ENCODE data around the gene AOPEP.
"Not testable (repeated sequence)": the region's sequence is repeated elsewhere in the genome, so short reads cannot be mapped to it uniquely, and the experiment has no call there.

AOPEP gene

DNA sequence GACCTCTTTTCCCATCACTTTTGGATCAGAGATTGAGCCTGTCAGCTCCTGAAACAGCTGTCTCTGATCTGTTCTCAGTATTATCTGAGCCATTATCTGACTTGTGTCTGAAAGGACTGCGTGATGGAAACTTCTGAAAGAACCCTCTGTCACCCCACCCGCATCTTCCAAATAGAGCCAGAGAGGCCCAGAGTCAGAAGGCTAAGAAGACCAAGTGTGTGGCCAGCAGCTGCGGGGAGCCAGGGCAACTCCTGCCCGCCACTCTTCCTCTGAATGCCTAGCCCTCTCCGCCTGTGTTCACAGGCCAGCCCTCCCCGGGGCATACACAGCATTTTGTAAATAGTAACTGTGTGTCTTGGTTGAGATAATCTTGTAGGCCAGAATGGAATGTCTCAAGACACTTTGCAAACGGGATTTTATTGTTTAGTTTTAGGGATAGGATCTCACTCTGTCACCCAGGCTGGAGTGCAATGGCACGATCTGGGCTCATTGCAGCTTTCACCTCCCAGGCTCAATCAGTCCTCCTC is 92.7 kb downstream of the AOPEP start:
- no peak for DNase-seq

DNA sequence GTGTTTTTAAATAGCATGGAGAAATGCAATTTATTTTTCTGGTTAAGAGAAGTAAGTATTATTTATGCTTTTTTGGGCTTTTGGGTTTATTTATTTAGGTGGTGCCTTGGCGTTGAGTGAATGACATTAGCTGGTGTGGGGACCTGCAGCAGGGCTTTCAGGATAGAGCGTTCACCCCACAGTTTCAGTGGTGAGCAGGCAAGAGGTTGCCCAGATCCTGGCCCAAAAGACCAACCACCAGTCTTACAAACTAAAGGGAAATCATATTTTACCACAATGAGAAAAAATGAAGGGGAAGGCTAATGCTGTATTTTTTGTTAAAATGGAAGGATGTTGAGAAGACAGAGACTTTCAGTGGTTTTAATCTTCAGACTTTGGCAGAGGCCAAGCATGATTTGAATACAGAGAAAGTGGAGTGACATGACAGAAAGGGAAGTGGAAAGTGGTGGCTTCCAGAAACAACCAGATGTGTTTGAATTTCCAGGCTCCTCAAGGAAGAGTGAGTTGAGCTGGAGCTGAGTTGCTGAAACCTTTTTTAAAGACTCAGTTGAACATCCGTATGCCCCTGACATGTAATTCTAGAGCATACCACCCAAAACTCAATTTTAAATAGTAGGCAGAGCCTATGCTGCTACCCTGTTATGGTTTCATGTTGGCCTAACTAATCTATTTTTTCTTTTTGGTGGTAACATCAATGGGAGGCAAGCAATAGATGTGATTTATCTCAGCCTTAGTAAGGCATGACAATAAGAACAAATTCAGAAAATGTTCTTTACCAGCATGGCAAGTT is 94.8 kb downstream of the AOPEP start:
- DNase-seq = no peak

DNA sequence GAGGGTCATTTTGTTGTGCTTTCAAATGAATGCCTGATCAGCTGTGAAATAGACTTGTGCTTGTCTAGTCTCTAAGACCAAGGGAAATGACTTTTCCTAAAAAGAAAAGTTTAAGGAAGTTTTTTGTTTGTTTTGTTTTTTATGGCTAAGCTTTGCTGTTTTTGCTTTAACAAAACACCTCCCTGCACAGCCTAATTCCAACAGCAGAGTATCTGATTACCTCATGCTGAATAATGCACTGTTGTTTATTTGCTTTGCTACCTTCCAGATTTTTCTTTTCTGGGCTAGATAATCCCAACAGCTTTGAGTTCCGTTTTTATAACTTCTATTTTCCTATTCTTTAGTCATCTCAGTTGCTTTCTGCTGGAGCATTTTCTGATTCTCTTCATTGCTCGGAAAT is 95.8 kb downstream of the AOPEP start:
- DNase-seq = no peak

DNA sequence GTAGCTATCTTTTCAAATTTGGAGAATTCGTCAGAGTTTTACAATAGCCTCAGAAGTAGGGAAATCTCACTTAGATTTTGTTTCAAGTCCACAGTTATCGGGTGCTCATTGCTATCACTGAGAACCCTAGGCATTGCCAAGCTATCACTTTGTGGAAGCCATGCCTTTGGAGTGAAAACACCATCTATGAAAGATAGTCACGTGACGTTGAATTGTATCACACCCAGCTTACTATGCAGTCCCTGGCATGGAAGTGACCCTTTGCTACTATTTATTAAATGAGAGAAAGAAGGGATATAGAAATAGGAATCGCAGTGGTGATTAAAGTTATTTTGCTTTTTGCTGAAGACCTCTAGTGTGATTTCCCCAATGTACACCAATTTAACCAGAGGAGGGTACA is 97.2 kb downstream of the AOPEP start:
- no peak for DNase-seq

DNA sequence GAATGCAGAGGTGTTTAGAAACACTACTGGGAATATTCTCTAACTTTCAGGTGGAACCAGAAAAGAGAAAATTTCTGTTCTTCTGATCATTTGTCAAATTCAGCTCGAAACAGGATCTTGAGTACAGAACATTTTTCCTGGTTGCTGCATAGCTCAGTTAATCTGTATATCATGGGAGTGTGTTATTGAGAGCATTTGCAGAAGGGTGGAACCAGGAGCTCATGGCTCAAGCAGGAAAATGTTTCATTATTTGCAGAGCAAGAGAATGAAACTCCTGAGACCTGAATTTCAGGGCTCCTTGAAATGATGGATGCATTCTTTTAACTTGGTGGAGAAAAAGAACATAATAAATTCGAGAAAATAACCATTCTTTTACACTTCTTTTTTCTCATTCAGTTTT is 97.9 kb downstream of the AOPEP start:
- DNase-seq = no peak

DNA sequence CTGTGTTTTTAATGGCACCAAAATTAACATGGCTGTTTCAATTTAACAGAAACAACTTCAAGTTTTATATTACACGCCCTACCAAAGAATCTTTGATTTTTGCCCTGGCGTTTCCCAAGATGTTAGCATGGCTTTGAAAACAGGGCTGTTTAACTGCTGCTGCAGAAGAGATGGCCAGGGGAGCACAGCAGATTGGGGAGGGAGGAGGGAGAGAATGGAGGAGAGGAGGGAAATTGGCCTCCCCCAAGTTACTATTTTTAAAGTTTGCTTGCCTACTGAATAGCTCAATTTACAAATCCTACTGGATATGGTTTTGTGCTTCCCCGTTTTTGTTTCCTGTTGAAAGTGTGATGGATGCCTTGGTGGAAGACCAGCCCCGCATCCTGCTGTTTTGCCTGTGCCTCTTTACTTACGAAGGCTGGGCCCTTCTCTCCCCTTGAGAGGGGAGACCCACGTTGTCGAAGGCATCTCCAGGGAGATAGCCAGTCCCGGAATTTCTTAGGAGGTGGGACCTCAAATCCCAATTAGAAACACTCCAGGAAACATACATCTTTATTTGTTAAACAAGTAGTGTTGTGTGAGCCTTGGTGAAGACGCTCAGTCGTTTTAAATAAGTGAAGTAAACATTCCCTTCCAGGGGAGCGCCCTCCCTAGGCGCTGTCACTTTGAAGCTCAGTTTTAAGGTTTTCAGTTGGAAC is 98.6 kb downstream of the AOPEP start:
- no peak for DNase-seq

DNA sequence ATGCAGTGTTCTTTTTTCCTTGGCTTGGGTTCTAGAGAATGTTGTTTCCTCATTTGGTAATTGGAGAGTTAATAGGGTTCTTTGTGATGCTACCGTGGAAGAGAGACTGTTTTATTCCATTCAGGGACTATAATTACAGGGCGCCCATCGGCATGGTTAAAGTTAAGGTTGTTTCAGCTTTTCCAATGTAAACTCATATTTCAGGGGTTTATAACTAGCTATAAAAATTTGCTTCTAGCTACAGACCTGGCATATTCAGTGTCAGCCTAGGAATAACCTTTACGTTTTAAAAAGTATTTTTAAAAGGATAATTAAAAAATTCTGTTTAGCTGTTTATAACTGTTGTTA is 99.1 kb downstream of the AOPEP start:
- no peak for DNase-seq

DNA sequence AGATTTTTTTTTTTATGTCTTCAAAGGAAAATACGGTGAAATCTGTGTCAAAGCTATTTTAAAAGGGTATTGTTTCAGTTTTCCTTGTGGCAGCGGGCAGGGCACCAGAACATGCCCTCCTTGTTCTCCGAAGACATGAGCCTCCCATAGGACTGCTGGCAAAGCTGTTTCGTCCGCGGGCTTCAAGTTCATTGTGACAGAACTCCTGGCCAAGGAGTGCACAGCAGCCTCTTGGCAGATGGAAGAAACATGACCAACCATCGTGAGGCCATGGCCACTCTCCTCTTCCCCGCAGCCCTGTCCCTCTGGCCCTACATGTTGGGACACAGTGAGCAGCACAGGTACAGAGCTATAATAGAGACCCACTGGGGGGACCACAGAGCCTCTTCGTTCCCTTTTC is 99.5 kb downstream of the AOPEP start:
- DNase-seq = no peak

DNA sequence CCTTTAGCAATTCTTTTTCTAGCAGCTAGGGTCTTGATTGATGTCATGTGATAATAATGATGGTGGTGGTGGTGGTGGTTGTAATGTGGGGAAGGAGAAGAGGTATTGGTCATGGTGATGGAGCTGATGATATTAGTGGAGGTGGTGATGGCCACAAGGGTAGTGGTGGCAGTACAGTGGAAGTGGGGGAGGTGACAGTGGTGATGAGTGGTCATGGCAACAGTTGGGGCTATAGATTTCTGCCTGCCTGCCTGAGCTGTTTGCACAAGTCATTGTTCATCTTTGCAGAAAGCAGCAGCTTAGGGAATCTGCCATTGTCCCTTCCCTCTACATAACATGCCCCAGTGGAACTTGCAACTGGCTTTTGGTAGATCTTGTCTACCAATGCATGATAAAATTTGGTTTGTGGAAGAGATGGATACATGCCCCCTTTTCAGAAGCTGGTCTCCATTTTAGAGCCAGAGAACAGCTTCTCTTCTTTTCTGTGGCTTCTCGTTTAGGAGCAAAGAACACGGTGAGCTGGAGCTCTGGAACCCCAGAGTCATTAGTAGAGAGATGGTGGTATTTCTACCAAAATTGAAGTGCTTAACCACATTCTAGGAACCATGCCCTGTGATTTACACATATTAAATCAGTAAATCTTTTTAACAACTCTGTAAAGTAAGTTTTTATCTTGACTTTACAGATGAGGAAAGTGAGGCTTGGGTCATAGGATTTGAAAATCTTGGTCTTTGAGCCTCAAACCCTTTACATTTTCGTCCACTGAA is 100.3 kb downstream of the AOPEP start:
- DNase-seq = no peak

DNA sequence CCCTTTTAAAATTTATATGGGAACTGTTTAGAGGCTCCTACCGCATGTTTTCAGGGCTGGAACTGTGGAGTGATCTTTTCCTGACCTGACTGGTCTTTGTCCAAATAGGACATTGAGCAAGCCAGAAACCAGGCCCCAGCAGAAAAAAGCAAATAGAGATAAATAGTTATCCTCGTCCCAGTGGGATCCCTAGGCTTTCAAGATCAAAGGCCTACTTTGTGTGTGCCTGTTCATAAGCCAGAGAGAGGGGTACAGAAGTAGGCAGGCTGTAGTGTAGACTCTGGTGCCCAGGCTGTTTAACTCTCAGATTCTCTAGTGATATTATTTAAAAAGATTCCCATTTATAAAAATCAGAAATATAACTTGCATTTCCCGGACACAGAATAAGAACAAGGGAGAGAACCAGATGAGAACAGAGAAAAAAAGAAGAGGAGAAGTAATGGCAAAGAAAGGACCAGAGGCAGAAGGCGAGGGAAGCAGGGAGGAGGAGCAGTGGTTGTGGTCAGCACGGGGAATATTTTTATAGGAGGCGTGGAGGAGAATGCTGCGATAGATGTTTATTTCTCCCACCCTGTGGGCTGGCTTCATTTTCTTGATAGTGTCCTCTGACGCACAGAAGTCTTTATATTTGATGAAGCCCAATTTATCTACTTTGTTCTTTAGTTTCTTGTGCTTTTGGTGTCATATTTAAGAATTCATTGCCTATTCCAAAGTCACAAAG is 101.2 kb downstream of the AOPEP start:
- no peak for DNase-seq

DNA sequence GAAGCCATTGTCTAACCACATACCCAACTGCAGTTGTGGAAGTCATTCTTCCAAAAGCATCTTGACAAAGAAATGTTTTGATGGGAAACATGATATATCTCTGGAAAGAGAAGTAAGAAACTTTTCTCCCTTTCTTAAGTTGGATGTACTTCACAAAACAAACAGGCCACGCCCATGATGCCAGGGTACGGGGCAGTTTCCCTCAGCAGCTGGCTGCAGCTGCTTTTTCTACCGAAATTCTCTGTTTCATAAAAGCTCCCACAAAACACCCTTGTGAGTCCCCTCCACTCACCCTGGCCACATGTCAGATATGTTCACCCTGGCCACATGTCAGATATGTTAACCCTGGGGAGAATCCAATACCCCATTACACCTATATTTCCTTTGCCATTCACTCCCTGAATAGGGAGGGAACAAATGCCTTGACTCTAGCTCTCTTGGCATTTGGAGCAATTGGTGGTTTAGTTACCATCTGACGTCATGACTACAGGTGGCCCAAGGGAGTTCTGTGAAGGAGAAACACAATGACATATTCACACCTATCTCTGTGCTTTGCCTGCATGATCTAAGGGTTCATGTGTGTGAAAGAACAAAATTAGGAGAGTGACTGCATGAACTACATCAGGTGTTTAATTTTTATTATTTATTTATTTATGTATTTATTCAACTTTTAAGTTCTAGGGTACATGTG is 103.0 kb downstream of the AOPEP start:
- no peak for DNase-seq

DNA sequence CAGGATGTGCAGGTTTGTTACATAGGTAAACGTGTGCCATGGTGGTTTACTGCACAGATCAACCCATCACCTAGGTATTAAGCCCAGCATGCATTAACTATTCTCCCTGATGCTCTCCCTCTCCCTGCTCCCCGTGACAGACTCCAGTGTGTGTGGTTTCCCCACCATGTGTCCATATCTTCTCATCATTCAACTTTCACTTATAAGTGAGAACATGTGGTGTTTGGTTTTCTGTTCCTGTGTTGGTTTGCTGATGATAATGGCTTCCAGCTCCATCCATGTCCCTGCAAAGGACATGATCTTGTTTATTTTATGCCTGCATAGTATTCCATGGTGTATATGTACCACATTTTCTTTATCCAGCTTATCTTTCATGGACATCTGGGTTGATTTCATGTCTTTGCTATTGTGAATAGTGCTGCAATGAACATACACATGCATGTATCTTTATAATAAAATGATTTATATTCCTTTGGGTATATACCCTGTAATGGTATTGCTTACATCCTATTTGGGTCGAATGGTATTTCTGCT is 103.6 kb downstream of the AOPEP start:
- DNase-seq = not testable (repeated sequence)

DNA sequence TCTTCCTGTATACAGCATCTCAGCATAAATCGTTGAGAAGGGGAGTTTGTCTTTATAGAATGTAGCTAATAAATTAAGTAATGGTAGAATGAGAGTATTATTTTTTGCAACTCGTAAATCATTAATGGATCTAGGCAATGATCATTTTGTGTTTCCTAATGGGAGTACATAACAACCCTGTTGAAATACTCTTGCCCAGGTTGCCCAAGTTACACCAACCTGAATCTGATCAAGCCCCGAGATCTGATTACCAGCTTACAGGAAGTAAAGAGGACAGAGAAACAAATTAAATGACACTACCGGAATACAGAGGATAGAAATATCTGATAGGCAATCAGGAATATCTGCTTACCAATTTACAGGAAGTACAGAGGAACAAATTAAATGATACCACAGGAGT is 107.3 kb downstream of the AOPEP start:
- DNase-seq = no peak

DNA sequence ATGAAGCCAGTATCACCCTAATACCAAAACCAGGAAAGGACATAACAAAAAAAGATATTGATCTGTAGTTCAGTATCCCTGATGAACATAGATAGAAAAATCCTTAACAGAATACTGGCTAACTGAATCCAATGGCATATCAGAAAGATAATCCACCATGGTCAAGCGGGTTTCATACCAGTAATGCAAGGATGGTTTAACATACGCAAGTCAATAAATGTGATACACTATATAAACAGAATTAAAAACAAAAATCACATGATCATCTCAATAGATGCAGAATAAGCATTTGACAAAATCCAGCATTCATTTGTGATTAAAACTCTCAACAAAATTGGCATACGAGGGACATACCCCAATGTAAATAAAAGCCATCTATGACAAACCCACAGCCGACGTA is 110.9 kb downstream of the AOPEP start:
- no peak for DNase-seq

DNA sequence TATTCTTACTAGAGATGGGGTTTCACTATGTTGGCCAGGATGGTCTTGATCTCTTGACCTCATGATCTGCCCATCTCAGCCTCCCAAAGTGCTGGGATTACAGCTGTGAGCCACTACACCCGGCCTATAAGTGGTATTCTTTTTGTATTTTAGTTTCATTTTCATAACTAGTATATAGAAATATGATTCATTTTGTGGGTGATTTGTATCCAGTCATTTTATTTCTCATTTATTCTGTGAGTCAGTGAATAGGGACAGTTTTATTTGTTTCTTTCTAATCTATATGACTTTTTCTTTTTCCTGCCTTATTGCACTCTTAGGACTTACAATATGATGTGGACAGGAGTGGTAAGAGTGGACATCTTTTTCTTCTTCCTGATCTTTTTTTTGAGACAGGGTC is 112.9 kb downstream of the AOPEP start:
- DNase-seq = no peak

DNA sequence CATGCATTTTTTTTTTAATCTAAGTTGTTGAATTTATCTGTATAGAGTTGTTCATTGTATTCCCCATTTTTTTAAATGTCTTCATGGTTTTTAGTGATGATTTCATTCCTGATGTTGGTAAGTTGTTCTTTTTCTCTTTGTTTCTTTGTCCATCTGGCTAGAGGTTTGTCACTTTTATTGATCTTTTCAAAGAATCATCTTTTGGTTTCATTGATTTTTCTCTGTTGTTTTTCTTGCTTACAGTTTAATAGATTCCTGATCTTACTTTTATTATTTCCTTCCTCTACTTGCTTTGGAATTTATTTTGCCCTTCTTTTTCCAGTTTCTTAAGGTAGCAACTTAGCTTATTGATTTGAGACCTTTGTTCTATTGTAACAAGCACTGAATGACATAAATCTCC is 114.2 kb downstream of the AOPEP start:
- no peak for DNase-seq

DNA sequence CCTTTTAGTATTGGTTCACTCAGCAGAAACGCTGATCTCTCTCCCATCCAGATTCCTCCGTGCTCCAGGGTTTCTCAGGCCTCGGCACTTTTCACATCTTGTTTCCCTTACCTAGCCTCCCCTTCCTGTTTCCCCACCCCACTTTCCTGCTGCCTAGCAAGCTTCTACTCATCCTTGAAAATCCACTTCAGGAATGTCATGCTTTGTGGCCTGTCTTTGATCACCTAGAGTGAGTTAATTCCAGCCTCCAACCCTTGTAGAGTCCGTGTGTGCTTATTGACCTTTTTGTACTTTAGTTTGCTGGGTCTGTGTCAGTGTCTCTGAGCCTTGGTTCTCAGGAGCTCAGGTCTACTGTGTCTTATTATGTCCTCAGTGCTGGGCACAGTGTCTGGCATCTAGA is 116.6 kb downstream of the AOPEP start:
- no peak for DNase-seq

DNA sequence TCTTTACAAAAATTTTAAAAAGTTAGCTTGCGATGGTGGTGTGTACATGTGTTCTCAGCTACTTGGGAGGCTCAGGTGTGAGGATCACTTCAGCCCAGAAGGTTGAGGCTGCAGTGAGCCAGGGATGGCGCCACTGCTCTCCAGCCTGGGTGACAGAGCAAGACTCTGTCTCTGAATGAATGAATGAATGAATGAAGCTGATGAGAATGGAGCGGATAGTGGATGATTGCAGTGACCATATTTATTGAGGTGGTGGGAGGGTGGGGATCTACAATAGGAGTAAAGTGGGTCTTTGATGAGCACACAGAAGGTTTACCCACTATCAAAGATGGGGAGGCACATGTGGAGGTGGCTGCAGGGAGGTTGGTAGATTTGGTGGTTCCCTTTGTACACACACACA is 120.2 kb downstream of the AOPEP start:
- DNase-seq = no peak

DNA sequence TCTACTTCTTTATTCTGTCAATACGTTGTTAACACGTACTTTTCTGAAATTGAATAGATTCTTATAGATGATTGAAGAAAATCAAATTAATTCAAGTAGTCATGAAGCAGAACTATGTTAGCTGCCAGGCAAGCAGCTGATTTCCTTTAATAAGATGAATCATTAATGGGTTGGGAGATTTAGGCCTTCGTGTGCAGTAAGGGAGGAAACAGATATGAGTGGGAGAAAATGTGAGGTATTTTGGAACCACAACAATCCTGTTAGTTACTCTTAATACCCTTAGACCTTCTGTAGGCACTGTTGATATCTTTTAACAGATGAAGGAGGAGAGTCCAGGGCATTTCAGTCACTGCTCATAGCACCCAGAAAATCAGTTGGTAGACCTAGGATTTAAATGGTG is 121.0 kb downstream of the AOPEP start:
- no peak for DNase-seq

DNA sequence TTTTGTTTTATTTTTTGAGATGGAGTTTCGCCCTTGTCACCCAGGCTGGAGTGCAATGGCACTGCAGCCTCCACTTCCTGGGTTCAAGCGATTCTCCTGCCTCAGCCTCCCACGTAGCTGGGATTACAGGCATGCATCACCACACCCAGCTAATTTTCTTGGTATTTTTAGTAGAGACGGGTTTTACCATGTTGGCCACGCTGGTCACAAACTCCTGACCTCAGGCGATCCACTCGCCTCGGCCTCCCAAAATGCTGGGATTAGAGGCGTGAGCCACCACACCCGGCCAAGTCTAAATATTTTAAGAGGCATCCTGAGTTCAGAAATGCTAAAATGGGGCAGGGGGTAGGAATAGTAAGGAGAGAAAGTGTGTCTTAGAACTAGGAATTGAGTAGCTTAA is 122.3 kb downstream of the AOPEP start:
- not testable (repeated sequence) for DNase-seq

DNA sequence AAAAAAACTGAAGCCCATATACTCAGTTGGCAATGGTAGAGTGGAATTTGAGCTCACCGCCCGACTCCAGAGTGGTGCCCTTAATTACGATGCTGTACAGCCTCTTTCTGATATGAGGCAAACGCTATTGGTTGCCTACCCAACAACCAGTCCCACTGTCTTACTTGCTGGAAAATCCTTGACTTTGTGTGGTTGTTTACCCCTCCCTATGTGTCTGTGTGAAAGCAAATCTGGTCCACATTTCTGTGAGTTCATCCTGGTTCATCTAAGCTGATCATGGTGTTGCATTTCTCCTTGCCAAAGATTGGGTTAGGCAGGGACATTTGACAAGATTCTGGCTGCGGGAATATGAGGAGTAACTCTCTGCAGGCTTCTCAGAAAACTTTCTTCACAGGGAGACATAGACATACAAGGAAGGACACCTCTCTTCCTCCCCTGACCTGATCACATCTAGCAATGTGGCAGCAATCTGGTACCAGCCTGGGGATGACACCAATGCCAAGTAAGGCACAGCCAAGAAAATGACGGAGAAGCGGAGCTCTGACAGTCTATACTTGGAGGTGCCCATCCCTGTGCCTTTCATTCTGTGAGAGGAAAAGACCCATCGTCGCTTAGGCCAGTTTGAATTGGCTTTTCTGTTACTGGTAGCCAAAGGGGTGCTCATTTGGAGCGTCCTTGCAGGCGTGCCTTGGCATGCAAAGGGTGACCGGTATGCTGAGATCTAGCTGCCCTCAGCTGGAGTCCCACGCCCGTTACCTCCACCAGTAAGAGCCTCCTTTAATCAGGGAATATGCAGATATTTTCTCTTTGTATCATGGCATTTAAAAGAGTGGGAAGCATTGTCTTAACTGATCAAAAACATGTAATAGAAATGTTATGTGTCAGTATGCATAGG is 124.3 kb downstream of the AOPEP start:
- DNase-seq = no peak
